ENCODE data around the gene TMEM132E.

The TMEM132E gene

DNA sequence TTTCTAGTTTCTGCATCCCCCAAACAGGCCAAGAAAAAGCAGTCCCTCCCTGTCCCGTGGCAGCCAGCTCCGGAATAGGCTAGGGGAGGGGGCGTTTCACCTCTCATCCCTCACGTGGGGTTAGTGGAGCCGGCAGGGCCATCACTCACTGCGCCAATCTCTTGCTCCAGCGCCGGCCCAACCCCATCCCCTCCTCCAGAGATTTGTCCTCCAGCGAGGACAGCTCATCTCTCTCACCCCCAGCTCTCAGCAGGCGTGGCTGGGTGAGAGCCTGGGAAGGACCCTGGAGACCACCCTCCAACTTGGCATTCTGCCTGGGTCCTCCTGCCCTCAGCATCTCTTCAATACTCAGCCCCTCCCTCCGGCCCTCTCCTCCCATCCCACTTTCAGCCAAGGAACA is 74.1 kb downstream of the TMEM132E start:
- no peak for ATAC-seq
- no peak for TF ChIP-seq ZFP30 (CRISPR knock-in tag; IDR thresholded peaks at IDR 0.05)
- TF ChIP-seq, protein P1, sequence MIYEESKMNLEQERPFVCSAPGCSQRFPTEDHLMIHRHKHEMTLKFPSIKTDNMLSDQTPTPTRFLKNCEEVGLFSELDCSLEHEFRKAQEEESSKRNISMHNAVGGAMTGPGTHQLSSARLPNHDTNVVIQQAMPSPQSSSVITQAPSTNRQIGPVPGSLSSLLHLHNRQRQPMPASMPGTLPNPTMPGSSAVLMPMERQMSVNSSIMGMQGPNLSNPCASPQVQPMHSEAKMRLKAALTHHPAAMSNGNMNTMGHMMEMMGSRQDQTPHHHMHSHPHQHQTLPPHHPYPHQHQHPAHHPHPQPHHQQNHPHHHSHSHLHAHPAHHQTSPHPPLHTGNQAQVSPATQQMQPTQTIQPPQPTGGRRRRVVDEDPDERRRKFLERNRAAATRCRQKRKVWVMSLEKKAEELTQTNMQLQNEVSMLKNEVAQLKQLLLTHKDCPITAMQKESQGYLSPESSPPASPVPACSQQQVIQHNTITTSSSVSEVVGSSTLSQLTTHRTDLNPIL (CRISPR knock-in tag; IDR thresholded peaks at IDR 0.05; ENCODE audit: low read depth) = no peak
- no peak for TF ChIP-seq PATZ1 (CRISPR knock-in tag; IDR thresholded peaks at IDR 0.05; ENCODE audit: borderline replicate concordance)
- TF ChIP-seq ISL1 (CRISPR knock-in tag; IDR thresholded peaks at IDR 0.05) = no peak
- no peak for TF ChIP-seq GLIS3 (CRISPR knock-in tag; IDR thresholded peaks at IDR 0.05)
- no peak for TF ChIP-seq BACH2 (CRISPR knock-in tag; IDR thresholded peaks at IDR 0.05; ENCODE audit: borderline replicate concordance)
- no peak for TF ChIP-seq OSR1 (CRISPR knock-in tag; IDR thresholded peaks at IDR 0.05)
- no peak for TF ChIP-seq RARB (CRISPR knock-in tag; IDR thresholded peaks at IDR 0.05)
- no peak for TF ChIP-seq ZNF8 (CRISPR knock-in tag; IDR thresholded peaks at IDR 0.05)
- TF ChIP-seq TOX (CRISPR knock-in tag; IDR thresholded peaks at IDR 0.05; ENCODE audit: borderline replicate concordance) = no peak
- no peak for TF ChIP-seq ARNTL (CRISPR knock-in tag; IDR thresholded peaks at IDR 0.05; ENCODE audit: borderline replicate concordance, low read depth)
- no peak for TF ChIP-seq SNAI2 (CRISPR knock-in tag; IDR thresholded peaks at IDR 0.05)
- no peak for TF ChIP-seq CSRNP3 (CRISPR knock-in tag; IDR thresholded peaks at IDR 0.05)
- TF ChIP-seq POU6F1 (CRISPR knock-in tag; IDR thresholded peaks at IDR 0.05; ENCODE audit: borderline replicate concordance, low read depth) = no peak

GRCh38 chr17:34654276-34654880 is 75.0 kb downstream of the TMEM132E start:
- TF ChIP-seq ZFP30 (CRISPR knock-in tag; IDR thresholded peaks at IDR 0.05) = no peak
- TF ChIP-seq TOX (CRISPR knock-in tag; IDR thresholded peaks at IDR 0.05; ENCODE audit: borderline replicate concordance) = no peak
- no peak for TF ChIP-seq ISL1 (CRISPR knock-in tag; IDR thresholded peaks at IDR 0.05)
- no peak for TF ChIP-seq CSDC2 (CRISPR knock-in tag; IDR thresholded peaks at IDR 0.05)
- ATAC-seq = no peak

DNA sequence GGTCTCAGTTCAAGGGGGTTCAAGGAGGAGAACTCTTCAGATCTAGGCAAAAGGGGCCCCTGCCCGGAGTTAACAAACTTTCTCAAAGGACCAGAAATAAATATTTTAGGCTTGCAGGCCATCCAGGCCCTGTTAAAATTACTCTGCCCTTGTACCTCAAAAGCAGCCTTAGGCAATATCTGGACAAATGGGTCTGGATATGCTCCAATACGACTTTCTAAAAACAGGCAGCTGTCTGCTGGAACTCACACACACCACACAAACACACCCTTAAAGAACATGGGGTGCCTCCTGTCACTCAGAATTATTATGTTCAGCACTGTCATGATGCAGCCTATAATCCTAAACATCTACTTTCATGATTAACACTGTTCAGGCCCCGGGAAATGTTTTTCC is 75.5 kb downstream of the TMEM132E start:
- no peak for TF ChIP-seq SNAI2 (CRISPR knock-in tag; IDR thresholded peaks at IDR 0.05)
- TF ChIP-seq TCF4 (CRISPR knock-in tag; IDR thresholded peaks at IDR 0.05; ENCODE audit: borderline replicate concordance) = no peak
- TF ChIP-seq ZNF8 (CRISPR knock-in tag; IDR thresholded peaks at IDR 0.05) = no peak
- TF ChIP-seq ESRRG (CRISPR knock-in tag; IDR thresholded peaks at IDR 0.05) = no peak
- TF ChIP-seq ZFP3 (CRISPR knock-in tag; IDR thresholded peaks at IDR 0.05) = no peak
- TF ChIP-seq POU6F1 (CRISPR knock-in tag; IDR thresholded peaks at IDR 0.05; ENCODE audit: borderline replicate concordance, low read depth) = no peak
- TF ChIP-seq, protein P2, sequence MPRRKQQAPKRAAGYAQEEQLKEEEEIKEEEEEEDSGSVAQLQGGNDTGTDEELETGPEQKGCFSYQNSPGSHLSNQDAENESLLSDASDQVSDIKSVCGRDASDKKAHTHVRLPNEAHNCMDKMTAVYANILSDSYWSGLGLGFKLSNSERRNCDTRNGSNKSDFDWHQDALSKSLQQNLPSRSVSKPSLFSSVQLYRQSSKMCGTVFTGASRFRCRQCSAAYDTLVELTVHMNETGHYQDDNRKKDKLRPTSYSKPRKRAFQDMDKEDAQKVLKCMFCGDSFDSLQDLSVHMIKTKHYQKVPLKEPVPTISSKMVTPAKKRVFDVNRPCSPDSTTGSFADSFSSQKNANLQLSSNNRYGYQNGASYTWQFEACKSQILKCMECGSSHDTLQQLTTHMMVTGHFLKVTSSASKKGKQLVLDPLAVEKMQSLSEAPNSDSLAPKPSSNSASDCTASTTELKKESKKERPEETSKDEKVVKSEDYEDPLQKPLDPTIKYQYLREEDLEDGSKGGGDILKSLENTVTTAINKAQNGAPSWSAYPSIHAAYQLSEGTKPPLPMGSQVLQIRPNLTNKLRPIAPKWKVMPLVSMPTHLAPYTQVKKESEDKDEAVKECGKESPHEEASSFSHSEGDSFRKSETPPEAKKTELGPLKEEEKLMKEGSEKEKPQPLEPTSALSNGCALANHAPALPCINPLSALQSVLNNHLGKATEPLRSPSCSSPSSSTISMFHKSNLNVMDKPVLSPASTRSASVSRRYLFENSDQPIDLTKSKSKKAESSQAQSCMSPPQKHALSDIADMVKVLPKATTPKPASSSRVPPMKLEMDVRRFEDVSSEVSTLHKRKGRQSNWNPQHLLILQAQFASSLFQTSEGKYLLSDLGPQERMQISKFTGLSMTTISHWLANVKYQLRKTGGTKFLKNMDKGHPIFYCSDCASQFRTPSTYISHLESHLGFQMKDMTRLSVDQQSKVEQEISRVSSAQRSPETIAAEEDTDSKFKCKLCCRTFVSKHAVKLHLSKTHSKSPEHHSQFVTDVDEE (CRISPR knock-in tag; IDR thresholded peaks at IDR 0.05) = no peak
- no peak for TF ChIP-seq CSRNP3 (CRISPR knock-in tag; IDR thresholded peaks at IDR 0.05)
- TF ChIP-seq TOX (CRISPR knock-in tag; IDR thresholded peaks at IDR 0.05; ENCODE audit: borderline replicate concordance) = no peak
- ATAC-seq = no peak

Data from SK-N-SH treated with all-trans-retinoic acid at 6 μM for 48 hours (cell line).